TTC549 (cell line): Measurements from ENCODE around the gene HS3ST3A1.

Experiments
- FAIRE-seq: peaks from 2 replicates; lab custom pipeline; 2012; peaks lifted over from hg19 to GRCh38; lab: Jason Lieb, UNC

Gene HS3ST3A1

DNA sequence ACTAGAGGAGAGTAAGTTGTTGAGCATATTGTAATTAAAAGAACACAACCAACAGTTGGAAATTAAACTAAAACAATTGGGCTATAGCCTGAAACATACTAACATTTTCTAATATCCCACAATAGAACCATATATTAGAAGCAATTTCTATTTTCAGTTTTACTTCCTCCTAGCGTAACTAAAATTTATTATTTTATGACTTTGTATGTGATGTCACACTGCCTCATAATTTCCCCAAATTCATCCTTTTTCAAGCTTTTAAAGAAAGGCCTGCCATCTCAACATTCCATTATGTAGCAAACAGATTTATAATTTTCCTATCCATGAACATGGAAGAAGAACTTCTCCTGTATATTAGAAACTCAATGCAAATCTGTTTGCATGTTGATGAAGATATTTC, 110.2 kb downstream of the HS3ST3A1 start:
- no peak for FAIRE-seq

DNA sequence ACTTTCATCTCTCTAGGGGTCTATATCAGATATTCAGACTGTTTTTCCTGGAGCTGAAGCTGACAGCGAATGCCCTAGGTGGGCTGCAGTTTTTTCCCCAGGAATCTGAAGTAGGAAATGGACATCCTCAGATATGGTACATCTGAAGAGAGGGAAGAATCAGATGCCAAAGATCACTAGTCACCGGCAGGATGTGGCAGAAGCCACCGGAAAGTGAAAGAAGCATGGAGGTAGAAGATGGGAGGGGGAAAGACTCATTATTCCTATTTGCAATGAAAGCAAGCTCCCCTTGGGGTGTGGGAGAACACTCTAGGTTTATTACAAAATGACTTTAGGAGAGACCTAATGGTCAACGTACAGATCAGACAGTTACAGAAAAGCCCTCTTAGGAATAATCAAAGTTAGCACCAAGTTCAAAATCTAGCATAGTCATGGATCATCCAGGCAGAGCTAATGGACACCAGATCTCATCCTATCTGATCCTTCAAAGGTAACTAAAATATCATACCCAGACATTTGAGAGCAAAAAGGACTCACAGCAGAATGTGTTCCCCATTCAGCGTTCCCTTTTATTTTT, 110.7 kb downstream of the HS3ST3A1 start:
- no peak for FAIRE-seq

- FAIRE-seq, result no peak
These were observed 111.3 kb downstream of the HS3ST3A1 start for GRCh38 chr17:13490427-13490826.

- FAIRE-seq, result no peak
These were observed 116.4 kb downstream of the HS3ST3A1 start for GRCh38 chr17:13485327-13485726.

- FAIRE-seq, result no peak
These were observed 117.7 kb downstream of the HS3ST3A1 start for GRCh38 chr17:13484020-13484419.

GRCh38 chr17:13480877-13481276, 120.9 kb downstream of the HS3ST3A1 start:
- FAIRE-seq, result no peak

- no peak for FAIRE-seq
These were observed 123.4 kb downstream of the HS3ST3A1 start for GRCh38 chr17:13478326-13478830.

- no peak for FAIRE-seq
These were observed 124.5 kb downstream of the HS3ST3A1 start for GRCh38 chr17:13477180-13477611.

GRCh38 chr17:13476720-13477119, 125.0 kb downstream of the HS3ST3A1 start:
- no peak for FAIRE-seq

GRCh38 chr17:13475574-13476223, 126.0 kb downstream of the HS3ST3A1 start:
- no peak for FAIRE-seq

DNA sequence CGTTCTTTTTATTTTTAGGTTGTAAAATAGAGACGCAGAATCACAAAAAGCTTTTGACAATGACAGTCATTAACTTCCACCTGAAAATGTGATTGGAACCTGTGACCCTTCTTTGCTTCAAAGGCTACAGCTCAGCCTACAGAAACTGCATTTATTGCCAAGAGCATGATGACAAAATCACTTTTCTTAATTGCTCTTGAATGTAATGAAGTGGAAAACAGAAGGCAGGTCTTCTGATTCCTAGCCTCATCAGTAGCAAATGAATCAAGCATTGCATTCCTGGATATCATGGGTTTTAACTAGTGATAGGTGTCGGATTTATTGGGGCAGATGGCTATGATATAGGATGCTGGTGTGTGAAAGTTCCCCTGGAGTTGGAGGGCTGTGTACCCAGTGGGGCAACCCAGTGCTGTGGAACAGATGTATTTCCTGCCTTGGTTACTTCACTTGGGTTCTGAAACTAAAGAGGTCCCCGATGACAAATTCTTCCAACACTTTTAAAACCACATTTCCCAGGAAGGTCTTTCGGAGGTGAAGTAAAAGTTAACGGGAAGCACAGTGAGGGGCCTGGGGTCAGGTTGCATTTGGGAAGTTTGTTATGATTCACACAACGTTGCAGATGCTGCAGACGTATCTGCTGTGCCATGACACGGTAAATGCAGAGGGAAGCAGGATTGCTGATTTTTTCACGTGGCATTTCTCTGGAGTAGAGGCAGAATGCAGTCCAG, 127.5 kb downstream of the HS3ST3A1 start:
- FAIRE-seq, result no peak

DNA sequence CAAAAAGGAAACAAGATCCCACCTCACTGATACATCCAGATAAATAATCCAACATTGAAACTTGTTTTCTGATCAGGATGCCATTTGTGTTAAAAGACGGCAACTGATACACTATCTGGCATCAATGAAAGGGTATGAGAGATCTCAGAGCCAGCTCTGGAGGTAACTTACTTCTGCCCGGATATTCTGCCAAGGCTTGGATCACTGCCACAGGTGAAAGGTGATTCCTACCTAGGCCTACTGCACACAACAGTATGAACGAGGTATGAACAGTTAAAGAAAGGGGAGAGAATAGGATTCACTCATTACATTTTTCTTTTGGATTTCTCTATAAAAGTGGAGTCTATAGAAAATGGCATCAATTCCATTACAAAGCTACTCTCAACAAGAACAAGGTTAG, 136.1 kb downstream of the HS3ST3A1 start:
- FAIRE-seq, result no peak

GRCh38 chr17:13462673-13463124, 139.0 kb downstream of the HS3ST3A1 start:
- FAIRE-seq, result no peak

DNA sequence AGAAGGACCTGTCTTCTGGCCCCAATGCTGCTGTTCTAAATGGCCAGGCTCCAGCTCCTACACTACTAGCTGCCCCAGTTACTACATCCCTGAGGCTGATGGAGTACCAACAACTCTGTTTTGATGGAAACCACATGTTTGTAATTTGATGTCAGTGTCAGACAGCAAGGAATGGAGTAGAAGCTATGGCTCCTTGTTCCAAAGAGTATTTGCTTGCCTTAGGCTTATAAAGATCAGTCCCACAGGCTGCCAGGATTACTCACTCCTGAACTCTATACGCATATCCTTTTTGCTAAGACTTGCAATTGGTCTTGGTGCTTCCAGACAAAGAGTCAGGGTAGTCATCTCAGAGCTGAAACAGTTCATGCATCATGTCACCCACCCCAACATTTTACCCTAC, 139.6 kb downstream of the HS3ST3A1 start:
- FAIRE-seq, result no peak

GRCh38 chr17:13460261-13461000, 141.3 kb downstream of the HS3ST3A1 start:
- no peak for FAIRE-seq

DNA sequence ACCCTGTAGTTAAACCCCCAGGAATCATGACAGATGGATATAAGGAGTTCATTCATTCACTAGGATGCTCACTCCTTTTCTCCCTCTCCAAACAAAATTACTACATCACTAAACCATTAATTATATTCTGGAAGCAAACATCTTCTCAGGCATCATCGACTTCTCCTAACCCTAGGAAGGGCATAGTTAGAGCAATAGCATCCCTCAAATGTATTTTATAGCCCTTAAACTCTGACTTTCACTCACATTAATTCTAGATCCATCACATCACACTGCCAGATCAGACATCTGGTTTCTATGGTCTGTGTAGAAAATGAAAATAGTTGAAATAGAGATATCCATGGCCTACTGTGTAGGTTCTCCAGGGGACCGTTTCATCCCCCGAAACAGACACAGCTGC, 143.9 kb downstream of the HS3ST3A1 start:
- FAIRE-seq, result no peak
